ENCODE data around the gene RAPSN.

Gene RAPSN

GRCh38 chr11:47448566-47449427 lies at the start of gene RAPSN:
Gene RAPSN, minus strand, starts transcription at chr11:47449136. Its CDS starts 172 bp downstream, at chr11:47448964.
- no peak for DNase-seq

DNA sequence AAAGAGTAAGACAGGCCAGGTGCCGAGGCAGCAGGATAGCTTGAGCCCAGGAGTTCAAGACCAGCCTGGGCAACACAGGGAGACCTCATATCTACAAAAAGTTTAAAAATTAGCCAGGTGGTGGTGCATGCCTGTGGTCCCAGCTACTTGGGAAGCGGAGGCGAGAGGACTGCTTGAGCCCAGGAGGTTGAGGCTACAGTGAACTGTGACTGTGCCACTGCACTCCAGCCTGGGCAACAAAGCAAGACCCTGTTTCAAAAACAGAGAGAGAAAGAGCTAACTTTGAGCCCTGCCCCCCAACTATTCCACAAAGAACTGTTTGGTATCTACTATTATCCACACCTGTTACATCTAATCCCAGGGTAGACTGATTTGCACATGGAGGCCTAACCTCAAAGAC lies 49.2 kb upstream of the RAPSN start:
- DNase-seq = no peak

GRCh38 chr11:47496808-47497207 lies 47.9 kb upstream of the RAPSN start:
- no peak for DNase-seq

DNA sequence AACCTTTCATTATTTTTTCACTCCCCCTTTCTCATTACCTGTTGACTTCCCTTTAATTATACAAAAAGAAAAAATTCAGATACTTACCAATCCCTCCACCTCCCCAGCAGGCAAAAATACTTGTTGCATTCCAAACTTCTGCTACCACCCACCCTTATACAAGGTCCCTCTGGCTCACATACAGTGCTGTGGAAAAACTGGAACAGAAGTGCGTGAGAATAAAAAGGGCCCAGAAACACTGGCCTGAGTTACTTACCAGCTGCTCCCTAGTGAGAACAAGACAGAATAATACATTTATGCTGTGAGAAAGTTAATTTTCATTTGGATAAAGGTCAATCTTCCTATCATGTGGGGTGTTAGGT lies 46.9 kb upstream of the RAPSN start:
- DNase-seq = no peak

DNA sequence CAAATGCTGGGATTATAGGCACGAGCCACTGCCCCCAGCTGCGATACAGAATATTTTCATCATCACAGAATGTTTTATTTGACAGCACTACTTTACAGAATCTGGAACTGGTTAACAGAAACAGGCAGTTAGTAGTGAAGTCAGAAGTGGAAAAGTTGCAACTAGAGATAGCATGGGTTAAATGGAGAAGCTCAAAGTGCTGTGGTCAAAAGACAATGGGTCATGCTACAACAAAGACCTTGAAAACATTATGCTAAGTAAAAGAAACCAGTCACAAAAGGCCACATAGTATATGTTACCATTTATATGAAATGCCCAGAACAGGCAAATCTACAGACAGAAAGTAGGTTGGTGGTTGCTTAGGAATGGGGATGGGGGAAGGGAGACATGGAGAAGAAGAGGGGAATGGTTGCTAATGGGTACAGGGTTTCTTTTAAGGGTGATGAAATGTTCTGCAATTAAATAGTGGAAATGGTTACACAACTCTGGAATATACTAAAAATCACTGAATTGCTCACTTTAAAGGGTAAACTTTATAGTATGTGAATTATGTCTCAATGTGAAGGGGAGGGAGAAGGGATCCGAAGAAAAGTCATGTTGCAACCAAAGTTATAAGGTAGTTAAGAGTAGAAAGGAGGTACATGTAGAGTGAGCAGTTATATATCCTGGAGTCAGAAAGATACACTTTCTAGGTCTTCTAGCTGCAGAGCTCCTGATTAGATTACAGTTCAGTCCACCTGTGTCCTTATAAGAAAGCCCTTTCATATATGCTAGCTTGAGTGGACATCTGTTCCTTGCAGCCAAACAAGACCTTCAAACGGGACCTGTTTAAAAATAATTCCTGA lies 46.3 kb upstream of the RAPSN start:
- DNase-seq = no peak

DNA sequence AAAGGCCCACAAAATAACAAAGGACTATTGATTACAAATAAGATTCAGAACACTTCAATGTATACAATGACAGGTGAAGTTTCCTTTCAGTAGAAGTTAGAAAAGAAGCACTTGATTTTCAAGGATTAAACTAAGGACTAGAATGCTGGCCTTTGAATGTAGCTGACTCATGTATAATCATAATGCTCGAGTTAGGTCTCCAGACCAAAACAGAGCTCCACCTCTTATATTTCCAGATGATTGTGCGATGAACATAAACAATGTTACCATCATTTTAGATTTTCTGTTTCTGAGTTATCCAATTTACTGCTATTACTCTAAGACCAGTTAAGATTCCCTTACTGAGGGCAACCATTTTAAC lies 40.4 kb upstream of the RAPSN start:
- DNase-seq = no peak

DNA sequence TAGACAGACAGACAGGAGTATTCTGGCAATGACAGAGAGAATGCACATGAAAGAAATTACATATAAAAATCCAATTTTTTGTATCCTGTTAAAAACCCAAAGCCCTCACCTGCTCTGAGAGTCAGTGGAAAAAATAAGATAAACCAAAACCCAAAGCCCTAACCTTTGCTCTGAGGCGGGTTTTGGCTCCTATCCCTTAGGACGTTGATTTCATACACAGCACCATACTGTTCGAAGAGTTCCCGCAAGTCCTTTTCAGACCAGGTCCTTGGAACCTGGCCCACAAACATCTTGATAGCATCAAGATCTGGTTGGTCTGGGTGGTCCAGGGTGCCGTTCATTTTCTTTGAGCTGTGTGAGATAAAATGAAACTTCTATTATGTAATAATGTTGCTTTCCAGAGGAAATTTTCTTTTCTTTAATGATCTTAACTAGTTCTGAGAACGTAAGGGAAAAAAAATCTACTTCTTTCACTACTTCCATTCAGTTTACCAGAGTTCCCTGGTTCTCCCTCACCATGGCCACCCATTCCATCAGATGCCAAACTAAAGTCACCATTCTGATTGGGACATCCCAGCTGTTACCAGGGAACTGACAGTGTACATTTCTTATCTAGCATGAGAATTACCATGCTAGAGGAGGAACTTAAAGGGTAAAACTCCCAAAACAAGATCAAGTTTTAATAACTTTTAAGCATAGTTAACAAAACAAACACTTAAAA lies 39.9 kb upstream of the RAPSN start:
- DNase-seq = no peak

GRCh38 chr11:47488111-47488510 lies 39.2 kb upstream of the RAPSN start:
- no peak for DNase-seq

DNA sequence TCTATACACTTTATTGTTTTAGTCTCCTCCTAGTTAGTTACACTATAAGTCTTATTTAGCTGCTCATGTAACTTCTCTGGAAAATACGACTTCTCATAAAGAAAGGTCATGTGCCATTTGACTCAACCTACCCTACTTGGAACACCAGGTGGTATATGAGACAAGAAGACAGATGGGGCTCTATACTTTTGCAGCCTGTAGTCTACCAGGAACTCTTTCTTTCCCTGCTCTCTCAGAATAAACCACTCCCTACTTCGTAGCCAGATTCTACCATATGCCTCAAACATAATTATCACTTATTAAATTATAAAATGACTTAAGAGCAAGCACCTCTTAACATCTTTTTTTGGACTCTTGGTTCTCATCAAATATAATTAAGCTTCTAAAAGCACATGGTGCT lies 38.5 kb upstream of the RAPSN start:
- no peak for DNase-seq

DNA sequence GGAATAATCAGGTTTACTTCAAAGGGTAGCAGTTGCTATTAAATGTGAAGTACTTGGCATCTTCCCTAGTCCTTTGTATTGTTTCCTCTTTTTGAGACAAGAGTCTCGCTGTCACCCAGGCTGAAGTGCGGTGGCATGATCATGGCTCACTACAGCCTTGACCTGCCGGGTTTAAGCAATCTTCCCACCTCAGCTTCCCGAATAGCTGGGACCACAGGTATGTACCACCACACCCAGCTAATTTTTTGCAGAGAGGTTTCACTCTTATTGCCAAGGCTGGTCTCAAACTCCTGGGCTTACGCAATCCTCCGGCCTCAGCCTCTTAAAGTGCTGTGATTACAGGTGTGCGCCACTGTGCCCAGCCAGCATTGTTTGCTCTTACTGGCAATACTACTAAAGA lies 36.2 kb upstream of the RAPSN start:
- no peak for DNase-seq

GRCh38 chr11:47483457-47483856 lies 34.5 kb upstream of the RAPSN start:
- DNase-seq = no peak

DNA sequence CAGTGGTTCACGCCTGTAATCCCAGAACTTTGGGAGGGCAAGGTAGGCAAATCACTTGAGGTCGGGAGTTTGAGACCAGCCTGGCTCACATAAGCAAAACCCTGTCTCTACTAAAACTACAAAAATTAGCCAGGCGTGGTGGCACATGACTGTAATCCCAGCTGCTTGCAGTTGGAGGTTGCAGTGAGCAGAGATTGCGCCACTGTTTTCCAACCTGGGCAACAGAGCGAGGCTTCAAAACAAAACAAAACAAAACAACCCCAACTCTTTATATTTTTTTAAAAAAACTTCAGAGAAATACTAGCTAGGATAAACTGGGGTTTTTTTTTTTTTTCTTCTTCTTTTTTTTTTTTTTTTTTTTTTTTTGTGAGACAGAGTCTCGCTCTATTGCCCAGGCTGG lies 31.8 kb upstream of the RAPSN start:
- no peak for DNase-seq

GRCh38 chr11:47478651-47479329 lies 29.9 kb upstream of the RAPSN start:
- no peak for DNase-seq

GRCh38 chr11:47477753-47478152 lies 28.8 kb upstream of the RAPSN start:
- no peak for DNase-seq

DNA sequence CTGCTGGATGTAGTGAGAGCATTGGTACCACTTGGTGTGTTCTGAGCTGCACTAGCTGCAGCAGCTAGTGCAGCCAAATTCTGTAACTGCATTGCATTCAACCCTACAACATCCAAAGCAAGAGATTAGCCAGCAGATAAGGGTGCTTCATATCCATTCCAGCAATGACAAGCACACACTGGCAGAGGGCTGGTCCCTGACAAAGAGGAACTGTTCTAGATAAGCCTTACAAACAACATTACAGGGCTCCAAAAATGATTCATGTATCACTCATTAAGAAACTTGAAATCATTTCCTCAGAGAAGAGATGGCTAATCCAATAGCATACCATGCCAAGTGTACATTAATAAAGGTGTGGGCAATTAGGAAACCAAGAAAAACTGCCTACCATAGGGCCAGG lies 28.4 kb upstream of the RAPSN start:
- no peak for DNase-seq

- no peak for DNase-seq
Measured at GRCh38 chr11:47470671-47471070, 21.7 kb upstream of the RAPSN start.

DNA sequence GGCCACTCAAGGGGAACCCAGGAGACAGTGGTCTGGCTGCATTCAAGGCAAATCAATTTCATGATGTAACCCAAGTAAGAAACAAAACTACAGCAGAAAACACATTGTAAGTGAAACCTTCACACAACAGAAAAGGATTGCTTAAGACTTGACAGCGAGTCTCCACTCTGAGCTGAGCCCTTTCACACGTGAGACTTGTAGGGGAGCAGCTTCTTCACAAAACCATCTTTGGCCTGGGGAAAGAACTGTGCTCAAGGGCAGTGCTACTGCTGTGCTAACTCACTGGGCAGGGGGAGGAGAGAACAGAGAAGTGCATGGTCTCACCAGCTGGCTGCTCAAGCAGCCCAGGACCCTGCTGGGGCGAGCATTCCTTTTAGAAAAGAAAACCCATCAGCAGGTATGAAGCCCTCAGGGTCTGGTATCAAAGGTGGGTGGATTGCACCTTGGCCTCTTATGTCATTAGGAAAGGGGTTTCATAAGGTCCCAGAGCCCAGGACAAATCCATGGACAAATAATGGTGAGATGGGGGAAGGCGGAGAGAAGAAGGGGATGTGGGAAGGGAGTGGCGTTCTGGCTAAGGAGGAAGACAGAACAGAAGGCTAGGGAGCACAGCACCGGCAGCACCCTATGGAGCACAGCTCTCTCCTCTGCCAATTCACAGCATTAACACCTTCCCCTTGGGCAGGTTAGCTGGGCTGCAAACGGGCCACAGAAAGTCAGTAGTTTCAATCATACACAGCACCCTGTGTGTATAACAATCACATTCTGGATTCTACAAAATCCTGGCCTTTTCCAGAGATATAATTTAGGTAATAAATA lies 20.6 kb upstream of the RAPSN start:
- no peak for DNase-seq

GRCh38 chr11:47468598-47469214 lies 19.8 kb upstream of the RAPSN start:
- DNase-seq = peak in 1 of 56 donors; percentile 13

DNA sequence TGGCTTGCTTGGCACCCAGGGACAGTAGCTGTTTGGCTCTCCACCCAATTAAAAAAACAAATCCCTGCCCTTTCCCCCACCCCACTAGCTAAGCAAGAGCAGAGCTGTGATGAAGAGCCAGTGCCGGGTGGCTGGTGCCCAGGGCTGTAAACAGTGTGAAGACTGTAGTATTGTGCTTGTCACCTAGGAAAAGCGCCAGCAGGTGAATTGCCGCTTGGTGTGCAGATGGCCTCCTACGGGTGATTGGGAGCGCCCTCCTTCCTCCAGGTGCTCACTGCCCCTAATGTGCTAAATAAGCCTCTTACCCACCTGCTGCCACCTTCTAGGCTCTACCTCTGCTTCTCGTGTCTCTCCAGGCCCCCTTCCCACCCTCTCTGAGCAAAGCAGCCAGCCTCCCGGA lies 18.4 kb upstream of the RAPSN start:
- DNase-seq = peak in 8 of 56 donors; percentile 8 to 49 (median 18)

DNA sequence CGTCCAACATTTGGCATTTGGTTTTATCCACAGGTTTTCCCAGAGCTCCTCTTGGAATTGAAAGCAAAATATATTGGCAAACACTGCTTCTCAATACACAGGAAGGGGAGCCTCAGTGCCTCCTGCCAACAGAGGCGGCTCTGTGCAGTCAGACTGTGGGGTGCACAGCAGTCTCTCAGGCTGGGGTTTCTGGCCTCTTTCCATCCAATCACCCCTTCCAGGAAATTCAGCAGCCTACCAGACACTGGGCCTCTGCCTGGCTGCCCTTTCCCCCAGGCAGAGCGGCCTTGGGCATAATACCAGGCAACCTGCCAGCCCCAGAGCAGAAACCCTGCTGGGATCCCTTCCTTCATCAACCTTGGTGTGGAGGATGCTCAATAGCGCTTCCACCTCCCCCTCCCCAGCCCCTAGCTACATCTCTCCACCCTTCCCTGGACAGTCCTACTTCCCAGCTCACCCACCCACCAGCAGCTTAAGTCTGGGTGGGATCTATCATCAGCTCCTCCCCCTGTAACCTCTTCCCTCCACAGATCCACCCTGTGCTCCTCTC lies 17.8 kb upstream of the RAPSN start:
- DNase-seq = peak in 52 of 56 donors; percentile 9 to 87 (median 64)
